ENCODE measurements around the gene GABBR1. TPM values are rescaled to one million over a fixed set of nuclear protein-coding genes. Genes with fewer than 3 reads are reported as not detected.

The GABBR1 gene
- polyA plus RNA-seq, 1 donor (not counting 4 experiments of a cell fraction or from before 2014, with no cell fraction given), result 18.9 TPM

- no peak overlapping the region for H3K9ac ChIP-seq (ENCODE audit: control insufficient read depth, extremely low read depth, insufficient read depth, low read length)
- no peaks in the 10 kb centered on the region for H3K9me1 ChIP-seq (ENCODE audit: control insufficient read depth, extremely low read depth, insufficient read depth, low read length)
- no peaks in the 10 kb centered on the region for H3K4me1 ChIP-seq (ENCODE audit: control insufficient read depth, extremely low read depth, insufficient read depth, low read length)
- dilution Hi-C loops (cut with MboI; ENCODE audit: extremely low pct_ligation_motif_present, low sequenced_read_pairs), result no loop called here
- no peak overlapping the region for H2AFZ ChIP-seq (ENCODE audit: control insufficient read depth, low read length)
- H3K4me2 ChIP-seq (ENCODE audit: control insufficient read depth, extremely low read depth, insufficient read depth, low read depth, low read length), result no peak overlapping the region
- H3K9me3 ChIP-seq (ENCODE audit: control insufficient read depth, low read depth, low read length), result no peaks in the 10 kb centered on the region
- FAIRE-seq (no peak), DNase-seq (ENCODE audit: low read depth, low spot score) (no peak)
- no peaks in the 10 kb centered on the region for H3K79me2 ChIP-seq (ENCODE audit: control insufficient read depth, insufficient read depth, low read length)
- H4K20me1 ChIP-seq (ENCODE audit: control insufficient read depth, extremely low read depth, insufficient read depth, low read length), result no peaks in the 10 kb centered on the region
- H3K4me3 ChIP-seq (ENCODE audit: control insufficient read depth in 2 of 3, extremely low read depth in 1 of 3, insufficient read depth in 2 of 3, low read depth in 1 of 3, low read length in 3 of 3), result no peak overlapping the region
- H3K27ac ChIP-seq (ENCODE audit: control insufficient read depth, insufficient read depth, low read length), result no peak overlapping the region
- H3K27me3 ChIP-seq (ENCODE audit: control insufficient read depth, extremely low read depth, insufficient read depth, low read length), result no peaks in the 10 kb centered on the region
- H3K36me3 ChIP-seq (ENCODE audit: control insufficient read depth in 2 of 2, extremely low read depth in 1 of 2, insufficient read depth in 2 of 2, low read length in 2 of 2), result no peaks in the 10 kb centered on the region
- no peak for TF ChIP-seq CTCF (optimal IDR thresholded peaks at IDR 0.05 in 1 of 3, IDR thresholded peaks at IDR 0.05 in 1 of 3, conservative IDR thresholded peaks at IDR 0.05 in 1 of 3; ENCODE audit: extremely low read depth in 1 of 3, insufficient read depth in 2 of 3, low read length in 3 of 3)
- TF ChIP-seq EZH2 (IDR thresholded peaks at IDR 0.05; ENCODE audit: low read length), result no peak
Measured at GRCh38 chr6:29531668-29532067, 101.3 kb downstream of the GABBR1 start.

GRCh38 chr6:29530671-29531310 is 102.2 kb downstream of the GABBR1 start:
- Histone ChIP-seq H3K4me1 (ENCODE audit: control insufficient read depth, extremely low read depth, insufficient read depth, low read length) (no peaks in the 10 kb centered on the region), H3K4me2 (ENCODE audit: control insufficient read depth, extremely low read depth, insufficient read depth, low read depth, low read length) (no peak overlapping the region), H3K27ac (ENCODE audit: control insufficient read depth, insufficient read depth, low read length) (no peak overlapping the region), H3K79me2 (ENCODE audit: control insufficient read depth, insufficient read depth, low read length) (no peaks in the 10 kb centered on the region), H3K9ac (ENCODE audit: control insufficient read depth, extremely low read depth, insufficient read depth, low read length) (no peak overlapping the region), H4K20me1 (ENCODE audit: control insufficient read depth, extremely low read depth, insufficient read depth, low read length) (no peaks in the 10 kb centered on the region), H3K4me3 (ENCODE audit: control insufficient read depth in 2 of 3, extremely low read depth in 1 of 3, insufficient read depth in 2 of 3, low read depth in 1 of 3, low read length in 3 of 3) (no peak overlapping the region), H3K27me3 (ENCODE audit: control insufficient read depth, extremely low read depth, insufficient read depth, low read length) (no peaks in the 10 kb centered on the region), H3K9me3 (ENCODE audit: control insufficient read depth, low read depth, low read length) (no peaks in the 10 kb centered on the region), H3K9me1 (ENCODE audit: control insufficient read depth, extremely low read depth, insufficient read depth, low read length) (no peaks in the 10 kb centered on the region), H2AFZ (ENCODE audit: control insufficient read depth, low read length) (no peak overlapping the region), H3K36me3 (ENCODE audit: control insufficient read depth in 2 of 2, extremely low read depth in 1 of 2, insufficient read depth in 2 of 2, low read length in 2 of 2) (no peaks in the 10 kb centered on the region)
- FAIRE-seq, result no peak
- TF ChIP-seq CTCF (optimal IDR thresholded peaks at IDR 0.05 in 1 of 3, IDR thresholded peaks at IDR 0.05 in 1 of 3, conservative IDR thresholded peaks at IDR 0.05 in 1 of 3; ENCODE audit: extremely low read depth in 1 of 3, insufficient read depth in 2 of 3, low read length in 3 of 3) (no peak), EZH2 (IDR thresholded peaks at IDR 0.05; ENCODE audit: low read length) (no peak)
- DNase-seq (ENCODE audit: low read depth, low spot score), result no peak
- dilution Hi-C loops (cut with MboI; ENCODE audit: extremely low pct_ligation_motif_present, low sequenced_read_pairs), result no loop called here

All from keratinocyte (primary cell).